Upper lobe of left lung (tissue), 6 donors: ENCODE results near the gene COX17. TPM values are rescaled to one million over a fixed set of nuclear protein-coding genes. Genes with fewer than 3 reads are reported as not detected.

Source experiments
- ATAC-seq, 2 donors: fragments of 200-7000 bp; cut with Tn5 transposase; one replicate each; pipeline ENCODE4 v1.9.1; 2022; ENCODE audit warnings: mild to moderate bottlenecking in 2 of 2, moderate library complexity in 2 of 2; ENCODE audit not compliant: low FRiP score in 2 of 2
- DNase-seq, 2 donors: peaks; one replicate each; pipeline ENCODE4 v3.0.0-alpha.2; 2019 to 2020
- H3K27ac ChIP-seq, 4 donors: fragments of 200-600 bp; sonication (generic); one replicate each; pipeline ENCODE4 v1.5.1; 2016 to 2019
- H3K27me3 ChIP-seq, 4 donors: fragments of 200-600 bp; sonication (generic); one replicate each; pipeline ENCODE4 v1.5.1; 2017 to 2019
- H3K36me3 ChIP-seq, 4 donors: fragments of 200-600 bp; sonication (generic); one replicate each; pipeline ENCODE4 v1.5.1; 2016 to 2019
- H3K4me1 ChIP-seq, 4 donors: fragments of 200-600 bp; sonication (generic); one replicate each; pipeline ENCODE4 v1.5.1; 2018 to 2019
- H3K4me3 ChIP-seq, 4 donors: fragments of 200-600 bp; sonication (generic); one replicate each; pipeline ENCODE4 v1.5.1; 2017 to 2019; ENCODE audit warnings: mild to moderate bottlenecking in 2 of 4, moderate library complexity in 1 of 4
- H3K9me3 ChIP-seq, 4 donors: fragments of 200-600 bp; sonication (generic); one replicate each; pipeline ENCODE4 v1.5.1; 2018 to 2019
- EP300 ChIP-seq, 4 donors: sonication (generic); formaldehyde crosslinking; IDR thresholded peaks; one replicate each; pipeline ENCODE4 v1.5.1; 2017; ENCODE audit warnings: antibody characterized with exemption in 4 of 4, control low read depth in 2 of 4
- POLR2A ChIP-seq, 4 donors: fragments of 450-650 bp; IDR thresholded peaks; one replicate each; pipeline ENCODE4 v1.5.1; 2016 to 2017; ENCODE audit warnings: antibody characterized with exemption in 4 of 4, mild to moderate bottlenecking in 2 of 4
- POLR2AphosphoS5 ChIP-seq, 2 donors: sonication (generic); formaldehyde crosslinking; IDR thresholded peaks; one replicate each; pipeline ENCODE4 v1.5.1; 2017; ENCODE audit warnings: antibody characterized with exemption in 2 of 2
- WGBS, 2 donors: methylation state at CpG; one replicate each; pipeline ENCODE4 v1.1.5; 2017 to 2018; 5-methylcytosine and 5-hydroxymethylcytosine counted together
- total RNA-seq, 6 donors: library from RNA; depleted of rRNA in 4 of 6; stranded (reverse); fragments of >200 nt in 4 of 6; gene quantifications; one replicate each; pipeline versions ENCODE4 v1.1.0 to v1.2.1, GENCODE V29; 2016 to 2021
- TF ChIP-seq, protein P1 (sequence below), 6 experiments: fragments of 450-650 bp in 4 of 6; fragments of 200-600 bp in 2 of 6; sonication (generic) in 2 of 6; IDR thresholded peaks; one replicate each; pipeline ENCODE4 v1.5.1; 2016 to 2019; ENCODE audit warnings: antibody characterized with exemption in 6 of 6
- donor health status: DM: no; HTN: no; CAD: no; lungs with moderate emphysema.
- donor health status: DM: no; HTN: yes; CAD: no; lungs with severe emphysema.

COX17 gene
- total RNA-seq, 6 donors from 2014 or later = 32.3 to 60.8 (median 51.8) TPM

DNA sequence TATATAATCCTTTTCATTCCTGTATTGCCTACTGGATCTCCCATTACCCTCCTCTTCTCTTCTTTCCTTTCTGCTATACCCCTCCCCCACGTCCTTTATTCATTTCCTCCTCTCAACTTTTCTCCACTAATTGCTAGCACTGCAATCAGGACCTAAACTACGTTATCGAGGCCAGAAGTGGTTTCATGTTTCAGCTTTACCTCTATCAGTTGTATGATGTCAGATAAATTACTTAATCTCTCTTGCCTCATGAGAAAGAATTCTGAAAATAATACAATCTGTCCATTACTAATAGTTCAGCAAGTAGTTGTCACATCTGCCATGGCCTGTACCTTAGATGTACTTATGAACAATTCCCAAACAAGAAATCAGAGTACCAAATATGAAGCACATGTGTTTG lies 27.4 kb downstream of the COX17 start:
- ATAC-seq (no peak), DNase-seq (no peak)
- TF ChIP-seq POLR2A (IDR thresholded peaks at IDR 0.05) (no peak), POLR2AphosphoS5 (IDR thresholded peaks at IDR 0.05) (no peak), EP300 (IDR thresholded peaks at IDR 0.05) (no peak)
- TF ChIP-seq, protein P1, sequence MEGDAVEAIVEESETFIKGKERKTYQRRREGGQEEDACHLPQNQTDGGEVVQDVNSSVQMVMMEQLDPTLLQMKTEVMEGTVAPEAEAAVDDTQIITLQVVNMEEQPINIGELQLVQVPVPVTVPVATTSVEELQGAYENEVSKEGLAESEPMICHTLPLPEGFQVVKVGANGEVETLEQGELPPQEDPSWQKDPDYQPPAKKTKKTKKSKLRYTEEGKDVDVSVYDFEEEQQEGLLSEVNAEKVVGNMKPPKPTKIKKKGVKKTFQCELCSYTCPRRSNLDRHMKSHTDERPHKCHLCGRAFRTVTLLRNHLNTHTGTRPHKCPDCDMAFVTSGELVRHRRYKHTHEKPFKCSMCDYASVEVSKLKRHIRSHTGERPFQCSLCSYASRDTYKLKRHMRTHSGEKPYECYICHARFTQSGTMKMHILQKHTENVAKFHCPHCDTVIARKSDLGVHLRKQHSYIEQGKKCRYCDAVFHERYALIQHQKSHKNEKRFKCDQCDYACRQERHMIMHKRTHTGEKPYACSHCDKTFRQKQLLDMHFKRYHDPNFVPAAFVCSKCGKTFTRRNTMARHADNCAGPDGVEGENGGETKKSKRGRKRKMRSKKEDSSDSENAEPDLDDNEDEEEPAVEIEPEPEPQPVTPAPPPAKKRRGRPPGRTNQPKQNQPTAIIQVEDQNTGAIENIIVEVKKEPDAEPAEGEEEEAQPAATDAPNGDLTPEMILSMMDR (IDR thresholded peaks at IDR 0.05) = no peak
- no peaks in the 10 kb centered on the region for H3K27me3 ChIP-seq
- 47 to 54% methylated on average over 3 of the region's 3 CpGs for WGBS, 2 donors
- H3K4me1 ChIP-seq = peaks cover 5 to 14% (median 13%) of the 10 kb centered on the region in 4 donors
- no peaks in the 10 kb centered on the region for H3K9me3 ChIP-seq
- H3K4me3 ChIP-seq = no peak overlapping the region
- no peaks in the 10 kb centered on the region for H3K36me3 ChIP-seq
- no peak overlapping the region for H3K27ac ChIP-seq

DNA sequence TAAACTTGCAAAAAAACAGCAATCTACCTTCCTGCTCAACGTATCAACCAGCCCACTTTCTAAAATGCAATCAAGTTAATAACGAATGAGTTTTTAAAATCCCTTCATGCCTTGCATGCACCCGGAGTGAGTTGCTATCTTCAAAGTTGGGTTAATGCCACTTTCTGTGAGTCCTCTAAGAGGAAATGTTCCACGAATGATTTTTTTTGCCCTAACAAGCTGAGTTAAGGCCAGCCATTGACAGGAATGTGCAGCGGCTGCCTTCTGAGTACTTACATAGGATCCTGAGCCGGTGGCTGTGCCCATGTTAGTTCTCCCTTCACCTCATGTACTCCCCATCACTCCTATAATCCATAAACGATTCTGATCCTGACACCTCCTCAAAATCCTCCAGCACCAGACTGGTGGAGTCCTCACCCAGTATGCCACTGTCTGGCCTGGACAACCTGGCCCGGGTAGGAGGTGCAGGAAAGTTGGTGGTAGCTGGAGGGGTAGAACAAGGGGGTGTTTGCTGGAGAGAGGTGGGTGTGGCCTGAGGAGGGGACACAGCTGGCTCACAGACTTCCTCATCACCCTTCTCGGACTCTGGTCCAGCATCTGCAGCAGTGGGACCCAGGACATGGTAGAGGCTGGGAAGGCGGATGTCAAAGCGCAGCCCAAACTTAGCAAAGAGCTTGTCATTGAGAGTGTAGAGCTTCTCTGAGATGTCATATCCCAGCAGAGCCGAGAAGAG lies 29.2 kb downstream of the COX17 start:
- H3K9me3 ChIP-seq = no peaks in the 10 kb centered on the region
- DNase-seq = no peak
- peaks cover 5 to 14% (median 13%) of the 10 kb centered on the region in 4 donors for H3K4me1 ChIP-seq
- TF ChIP-seq POLR2A (IDR thresholded peaks at IDR 0.05) (no peak), EP300 (IDR thresholded peaks at IDR 0.05) (no peak), POLR2AphosphoS5 (IDR thresholded peaks at IDR 0.05) (no peak)
- TF ChIP-seq, protein P1 (IDR thresholded peaks at IDR 0.05) = no peak
- H3K36me3 ChIP-seq = no peaks in the 10 kb centered on the region
- WGBS, 2 donors = 75 to 81% methylated on average over 11 to 12 of the region's 12 CpGs
- peak overlapping the region; percentile 81 to 86 (median 84) for H3K27ac ChIP-seq
- H3K27me3 ChIP-seq = no peaks in the 10 kb centered on the region
- no peak for ATAC-seq
- H3K4me3 ChIP-seq = no peak overlapping the region

DNA sequence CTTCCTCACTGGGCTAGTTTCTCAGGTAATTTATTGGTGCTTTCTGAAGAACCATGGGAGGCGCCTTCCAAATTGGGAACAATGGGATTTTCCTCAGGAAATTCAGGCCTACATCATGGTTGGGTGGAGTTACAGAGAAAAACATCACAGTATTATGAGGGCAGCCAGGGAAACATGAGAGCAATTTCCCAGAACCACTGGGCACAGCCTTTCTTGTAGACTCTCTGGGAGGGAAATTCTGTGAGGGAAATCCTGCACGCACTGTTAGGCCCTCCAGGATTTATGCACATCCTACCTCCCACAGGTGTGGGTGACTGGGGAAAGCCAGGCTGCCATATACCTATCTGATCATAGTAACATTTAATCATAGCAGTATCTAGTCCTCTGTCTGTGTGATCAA lies 30.0 kb downstream of the COX17 start:
- peak; percentile 46 to 76 for TF ChIP-seq POLR2AphosphoS5 (IDR thresholded peaks at IDR 0.05)
- TF ChIP-seq EP300 (IDR thresholded peaks at IDR 0.05) = peak; percentile 14 to 94 (median 84)
- TF ChIP-seq, protein P1 (IDR thresholded peaks at IDR 0.05) = no peak
- peak in 1 of 4 donors; percentile 26 for TF ChIP-seq POLR2A (IDR thresholded peaks at IDR 0.05)
- DNase-seq (no peak), ATAC-seq (peak; percentile 36 to 64)
- Histone ChIP-seq H3K36me3 (no peaks in the 10 kb centered on the region), H3K27me3 (no peaks in the 10 kb centered on the region), H3K4me3 (no peak overlapping the region), H3K4me1 (peaks cover 5 to 14% (median 13%) of the 10 kb centered on the region in 4 donors), H3K9me3 (no peaks in the 10 kb centered on the region), H3K27ac (peak overlapping the region; percentile 81 to 86 (median 84))
- WGBS, 2 donors = 65 to 69% methylated on average over 2 of the region's 2 CpGs

DNA sequence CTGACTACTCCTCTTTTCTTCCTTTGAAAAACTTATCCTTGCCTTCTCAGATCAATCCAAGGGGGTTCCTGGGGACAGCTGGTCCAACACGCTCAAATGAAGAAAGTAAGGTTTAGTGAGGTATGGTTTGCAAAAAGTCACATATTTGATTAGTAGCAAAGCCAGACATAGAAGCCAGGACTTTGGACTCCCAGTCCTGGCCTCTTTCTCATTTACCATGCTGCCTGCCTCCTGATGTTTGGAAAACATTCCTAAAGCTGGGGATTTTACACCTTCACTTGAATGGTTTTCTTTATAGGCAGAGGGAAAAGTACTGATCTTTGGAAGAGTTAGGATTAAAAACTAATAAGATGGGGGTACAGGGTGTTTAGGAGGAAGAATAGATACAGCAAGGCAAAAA lies 31.4 kb downstream of the COX17 start:
- H3K4me3 ChIP-seq = no peak overlapping the region
- no peaks in the 10 kb centered on the region for H3K9me3 ChIP-seq
- no peaks in the 10 kb centered on the region for H3K36me3 ChIP-seq
- no peaks in the 10 kb centered on the region for H3K27me3 ChIP-seq
- 88 to 100% methylated on average over 1 of the region's 1 CpG for WGBS, 2 donors
- no peak for DNase-seq
- H3K27ac ChIP-seq = peak overlapping the region; percentile 81 to 86 (median 84)
- TF ChIP-seq POLR2AphosphoS5 (IDR thresholded peaks at IDR 0.05) (no peak), POLR2A (IDR thresholded peaks at IDR 0.05) (no peak), EP300 (IDR thresholded peaks at IDR 0.05) (no peak)
- TF ChIP-seq, protein P1 (IDR thresholded peaks at IDR 0.05) = no peak
- ATAC-seq = no peak
- H3K4me1 ChIP-seq = peaks cover 5 to 14% (median 10%) of the 10 kb centered on the region in 4 donors

DNA sequence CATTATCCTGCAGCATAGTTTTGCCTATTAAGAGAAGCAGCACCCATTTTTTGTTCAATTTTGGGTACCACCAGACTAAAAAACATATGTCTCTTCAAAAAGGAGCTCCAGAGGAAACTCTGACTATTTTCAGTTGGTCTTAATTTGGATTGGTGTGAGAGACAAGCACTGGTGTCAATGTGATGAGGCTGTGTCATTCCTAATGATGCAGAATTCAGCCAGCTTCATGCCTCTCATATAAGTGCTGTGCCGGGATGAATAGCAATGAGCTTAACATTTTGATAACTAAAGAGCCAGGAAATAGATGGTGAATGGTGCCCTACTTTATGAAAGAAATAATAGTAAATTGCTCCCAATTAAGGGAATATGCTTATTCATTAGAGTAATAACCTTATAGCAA lies 32.7 kb downstream of the COX17 start:
- Histone ChIP-seq H3K4me3 (no peak overlapping the region), H3K36me3 (no peaks in the 10 kb centered on the region), H3K27ac (no peak overlapping the region), H3K4me1 (peaks cover 5 to 14% (median 11%) of the 10 kb centered on the region in 4 donors), H3K9me3 (no peaks in the 10 kb centered on the region), H3K27me3 (no peaks in the 10 kb centered on the region)
- ATAC-seq (no peak), DNase-seq (no peak)
- 84 to 100% methylated on average over 1 of the region's 1 CpG for WGBS, 2 donors
- no peak for TF ChIP-seq POLR2AphosphoS5 (IDR thresholded peaks at IDR 0.05)
- TF ChIP-seq, protein P1 (IDR thresholded peaks at IDR 0.05) = no peak
- no peak for TF ChIP-seq POLR2A (IDR thresholded peaks at IDR 0.05)
- no peak for TF ChIP-seq EP300 (IDR thresholded peaks at IDR 0.05)
